Hair follicle dermal papilla cell (primary cell): ENCODE results near the gene BTN2A1. TPM values are rescaled to one million over a fixed set of nuclear protein-coding genes. Genes with fewer than 3 reads are reported as not detected.

ENCODE experiments used
- small RNA-seq: library from RNA; depleted of rRNA; stranded (forward); fragments of <200 nt; gene quantifications from one replicate; pipeline ENCODE3, GENCODE V24; 2012
- total RNA-seq: library from RNA; depleted of rRNA; stranded (reverse); fragments of >200 nt; gene quantifications from 2 replicates; pipeline ENCODE4 v1.2.3, GENCODE V29; 2012

The BTN2A1 gene
- total RNA-seq, result 16.9 TPM in 2 replicates

GRCh38 chr6:26457806-26458688 lies at the start of gene BTN2A1:
TSS of gene BTN2A1 (plus strand) at chr6:26457955. CDS start at chr6:26458637, 682 bp downstream.

DNA sequence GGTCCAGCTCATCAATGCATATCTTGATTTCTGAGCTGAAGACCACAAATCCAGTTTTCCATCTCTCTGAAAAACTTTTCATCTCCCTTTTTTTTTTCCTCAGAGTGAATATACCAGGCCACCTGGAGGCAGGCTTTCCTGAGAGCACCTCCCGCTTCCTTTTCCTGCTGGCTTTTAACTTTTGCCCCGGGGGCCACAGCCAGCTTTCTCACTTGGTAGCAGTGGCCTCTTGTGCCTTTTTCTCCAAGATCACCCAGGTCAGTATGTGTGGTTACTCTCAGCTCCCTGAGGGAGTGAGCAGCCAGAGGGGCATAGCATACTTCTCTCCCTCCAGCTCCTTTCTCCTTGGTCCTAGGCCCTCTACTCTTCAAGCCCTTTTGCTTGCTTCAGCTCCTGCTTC lies 42.3 kb downstream of the BTN2A1 start, which contains the start of gene BTN1A1:
Gene BTN1A1, plus strand, starts transcription at position 202 of the 400 bp plus-strand sequence. CDS start 984 bp downstream, outside the sequence.

Small RNAs within 50 kb of the gene (small RNA-seq; reads per million reads assigned to genes)
- gene RNU6-502P, result not detected

Other genes with a start within 250 kb of the BTN2A1 start
- gene BTN3A2, start 92.8 kb upstream of the BTN2A1 start, total RNA-seq, result 33.8 and 38.0 TPM in 2 replicates
- gene BTN2A2, start 74.8 kb upstream of the BTN2A1 start, total RNA-seq, result 11.8 and 17.7 TPM in 2 replicates
- gene BTN3A1, start 55.7 kb upstream of the BTN2A1 start, total RNA-seq, result 28.7 and 39.8 TPM in 2 replicates
- gene BTN3A3, start 17.5 kb upstream of the BTN2A1 start, total RNA-seq, result 16.7 and 18.5 TPM in 2 replicates
- not detected in 2 replicates for gene BTN1A1, start 42.3 kb downstream of the BTN2A1 start, total RNA-seq
- 62.9 and 72.2 TPM in 2 replicates for gene HMGN4, start 80.4 kb downstream of the BTN2A1 start, total RNA-seq
- 14.6 and 16.4 TPM in 2 replicates for gene ABT1, start 139.0 kb downstream of the BTN2A1 start, total RNA-seq
- gene ZNF322, start 201.8 kb downstream of the BTN2A1 start, total RNA-seq, result 19.5 and 21.0 TPM in 2 replicates